C4-2B (cell line): ENCODE measurements around the gene TM9SF4.

Experiments
- H3K27ac ChIP-seq: fragments of 450-650 bp; 2 replicates; pipeline ENCODE4 v1.5.1; 2017
- CTCF ChIP-seq: fragments of 450-650 bp; conservative IDR thresholded peaks from 2 replicates; pipeline ENCODE4 v1.5.1; 2017; ENCODE audit warnings: mild to moderate bottlenecking
- ZFX ChIP-seq: fragments of 450-650 bp; IDR thresholded peaks from 2 replicates; pipeline ENCODE4 v1.6.1; 2017

The TM9SF4 gene

DNA sequence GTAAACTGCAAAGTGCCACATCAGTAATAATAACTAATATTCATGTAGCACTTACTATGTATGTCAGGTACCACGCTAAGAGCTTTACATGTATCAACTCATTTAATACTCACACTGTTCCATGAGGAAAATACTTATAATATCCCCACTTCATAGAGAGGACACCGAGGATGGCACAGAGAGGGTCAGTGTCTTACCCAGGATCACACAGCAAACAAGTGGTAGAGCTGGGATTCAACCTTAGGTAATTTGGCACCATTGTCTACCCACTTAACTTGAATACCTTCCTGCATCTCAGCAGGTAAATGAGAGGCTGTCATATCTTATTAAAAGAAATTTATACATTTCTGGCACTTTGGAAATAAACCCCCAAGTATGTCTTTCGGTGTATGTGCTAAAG, 106.2 kb downstream of the TM9SF4 start:
- TF ChIP-seq CTCF (no peak), ZFX (no peak)
- no peak overlapping the region for H3K27ac ChIP-seq

DNA sequence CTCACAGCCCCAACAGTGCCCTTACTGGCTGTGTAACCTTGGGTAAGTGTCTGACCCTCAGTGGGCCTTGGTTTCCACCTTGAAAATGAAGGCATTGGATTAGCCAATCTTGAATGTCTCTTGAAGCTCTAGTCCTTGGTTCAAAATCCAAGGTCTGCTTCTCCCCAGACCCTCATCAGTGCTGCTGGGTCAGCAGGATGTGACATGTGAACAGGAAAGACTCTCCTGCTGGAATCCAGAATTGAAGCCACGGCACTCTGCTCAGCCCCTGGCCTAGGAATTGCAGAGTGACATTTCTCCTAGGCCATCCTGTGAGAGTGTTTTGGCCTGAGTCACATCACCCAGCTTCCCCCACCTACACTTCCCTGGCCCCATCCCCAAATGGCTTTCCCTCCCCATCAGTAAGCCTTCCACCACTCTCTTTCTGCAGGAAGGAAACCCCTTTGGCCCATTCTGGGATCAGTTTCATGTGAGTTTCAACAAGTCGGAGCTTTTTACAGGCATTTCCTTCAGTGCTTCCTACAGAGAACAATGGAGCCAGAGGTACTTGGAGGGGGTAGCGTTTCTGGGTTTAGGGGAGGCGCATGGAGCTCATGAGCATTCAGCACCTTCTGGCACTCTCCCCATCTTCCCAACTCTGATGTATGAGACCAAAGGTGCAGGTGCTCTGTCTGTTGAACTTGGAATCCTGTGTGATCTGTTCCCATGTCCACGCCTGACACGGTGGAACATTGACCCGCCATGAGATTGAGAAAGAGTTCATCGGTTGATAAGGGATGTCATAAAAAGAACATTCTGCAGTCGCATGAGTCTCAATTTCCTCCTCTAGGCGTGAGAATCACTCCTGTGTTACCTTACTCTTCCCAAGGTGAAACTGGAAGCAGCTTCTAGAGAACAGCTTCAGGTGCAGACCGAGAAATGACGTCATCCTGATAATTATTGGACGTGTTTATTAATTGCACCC, 106.9 kb downstream of the TM9SF4 start:
- no peak overlapping the region for H3K27ac ChIP-seq
- TF ChIP-seq ZFX (no peak), CTCF (no peak)
